Uterus (tissue), 2 donors: ENCODE measurements around the gene ATP1A2.

Experiments used
- POLR2A ChIP-seq, 2 donors: fragments of 450-650 bp; IDR thresholded peaks; one replicate each; pipeline ENCODE4 v1.6.1; 2016; ENCODE audit warnings: antibody characterized with exemption in 2 of 2, mild to moderate bottlenecking in 1 of 2, moderate library complexity in 1 of 2
- TF ChIP-seq, protein P1 (sequence below), 4 experiments: fragments of 200-600 bp in 2 of 4; fragments of 450-650 bp in 2 of 4; sonication (generic) in 2 of 4; IDR thresholded peaks; one replicate each; pipeline ENCODE4 v1.5.1; 2016 to 2019; ENCODE audit warnings: antibody characterized with exemption in 4 of 4, mild to moderate bottlenecking in 2 of 4, moderate library complexity in 1 of 4

DNA sequence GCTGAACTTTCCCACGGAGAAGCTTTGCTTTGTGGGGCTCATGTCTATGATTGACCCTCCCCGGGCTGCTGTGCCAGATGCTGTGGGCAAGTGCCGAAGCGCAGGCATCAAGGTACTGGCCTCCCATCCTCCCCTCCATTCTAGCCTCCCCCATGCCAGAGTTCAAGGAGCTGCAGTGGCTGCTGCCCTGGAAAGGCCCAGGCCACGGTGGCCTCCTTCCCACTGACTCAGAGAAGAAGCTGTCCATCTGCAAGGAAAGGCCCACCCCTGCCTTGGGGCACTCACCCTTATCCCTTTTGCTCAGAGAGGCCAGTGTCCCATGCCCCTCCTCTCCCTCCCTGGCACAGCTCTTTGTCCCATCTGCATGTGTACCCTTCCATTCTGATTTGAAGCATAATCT is 14.9 kb downstream of the ATP1A2 start:
- TF ChIP-seq, protein P1, sequence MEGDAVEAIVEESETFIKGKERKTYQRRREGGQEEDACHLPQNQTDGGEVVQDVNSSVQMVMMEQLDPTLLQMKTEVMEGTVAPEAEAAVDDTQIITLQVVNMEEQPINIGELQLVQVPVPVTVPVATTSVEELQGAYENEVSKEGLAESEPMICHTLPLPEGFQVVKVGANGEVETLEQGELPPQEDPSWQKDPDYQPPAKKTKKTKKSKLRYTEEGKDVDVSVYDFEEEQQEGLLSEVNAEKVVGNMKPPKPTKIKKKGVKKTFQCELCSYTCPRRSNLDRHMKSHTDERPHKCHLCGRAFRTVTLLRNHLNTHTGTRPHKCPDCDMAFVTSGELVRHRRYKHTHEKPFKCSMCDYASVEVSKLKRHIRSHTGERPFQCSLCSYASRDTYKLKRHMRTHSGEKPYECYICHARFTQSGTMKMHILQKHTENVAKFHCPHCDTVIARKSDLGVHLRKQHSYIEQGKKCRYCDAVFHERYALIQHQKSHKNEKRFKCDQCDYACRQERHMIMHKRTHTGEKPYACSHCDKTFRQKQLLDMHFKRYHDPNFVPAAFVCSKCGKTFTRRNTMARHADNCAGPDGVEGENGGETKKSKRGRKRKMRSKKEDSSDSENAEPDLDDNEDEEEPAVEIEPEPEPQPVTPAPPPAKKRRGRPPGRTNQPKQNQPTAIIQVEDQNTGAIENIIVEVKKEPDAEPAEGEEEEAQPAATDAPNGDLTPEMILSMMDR (IDR thresholded peaks at IDR 0.05): no peak
- no peak for TF ChIP-seq POLR2A (IDR thresholded peaks at IDR 0.05)
